ENCODE results near the gene ANKS3.

DNA sequence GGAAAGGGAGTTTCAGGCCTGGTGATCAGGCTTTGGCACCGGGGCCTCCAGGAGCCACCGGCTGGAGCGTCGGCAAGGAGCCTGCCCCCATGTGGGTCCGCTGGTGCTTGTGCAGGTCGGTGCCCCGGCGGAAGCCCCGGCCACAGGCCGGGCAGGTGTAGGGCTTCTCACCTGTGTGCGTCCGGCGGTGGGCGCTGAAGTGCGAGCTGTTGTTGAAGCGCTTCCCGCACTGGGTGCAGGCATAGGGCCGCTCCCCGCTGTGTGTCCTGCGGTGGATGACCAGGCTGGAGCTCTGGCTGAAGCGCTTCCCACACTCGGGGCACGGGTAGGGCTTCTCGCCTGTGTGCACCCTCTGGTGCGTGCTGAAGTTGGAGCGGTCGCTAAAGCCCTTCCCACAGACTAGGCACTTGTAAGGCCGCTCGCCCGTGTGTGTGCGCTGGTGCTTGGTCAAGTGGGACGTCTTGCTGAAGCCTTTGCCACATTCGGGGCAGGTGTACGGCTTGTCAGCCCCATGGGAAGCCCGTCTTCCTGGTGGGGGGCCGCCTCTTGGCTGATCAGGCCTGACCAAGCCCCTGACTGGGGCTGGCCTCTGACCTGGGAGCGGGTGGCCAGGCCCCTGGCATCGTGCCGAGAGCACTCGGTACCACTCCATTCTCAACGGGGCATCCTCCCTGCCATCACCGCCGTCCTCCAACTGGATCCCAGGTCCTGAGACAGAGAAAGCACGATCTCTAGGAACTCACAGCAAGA is 18.5 kb upstream of the ANKS3 start:
- TF ChIP-seq CTCF (conservative IDR thresholded peaks at IDR 0.05; ENCODE audit: low read depth, low read length) (no peak), EZH2 (IDR thresholded peaks at IDR 0.05; ENCODE audit: low read length, unreplicated experiment) (no peak)

Measured in PC-3 (cell line).